ENCODE data around the gene WDR93.

WDR93 gene

DNA sequence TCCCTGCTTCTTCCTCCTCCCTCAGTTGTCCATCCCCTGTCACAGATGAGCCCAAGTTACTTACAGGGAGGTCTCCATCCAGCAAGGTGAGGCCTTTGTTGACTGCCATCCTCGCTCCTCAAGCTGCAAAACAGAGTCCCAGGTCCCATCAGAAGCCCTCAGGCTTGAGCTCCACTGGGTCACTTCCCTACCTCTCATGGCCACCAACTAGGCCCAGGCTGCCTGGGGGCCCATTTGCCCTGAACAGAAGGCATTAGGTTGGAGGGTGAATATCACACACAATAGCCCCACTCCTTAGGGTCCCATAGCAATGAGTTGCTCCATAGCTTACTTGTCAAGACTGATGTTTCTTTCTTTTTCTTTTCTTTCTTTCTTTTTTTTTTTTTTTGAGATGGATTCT, 13.2 kb upstream of the WDR93 start (continued):
- TF ChIP-seq, protein P1, sequence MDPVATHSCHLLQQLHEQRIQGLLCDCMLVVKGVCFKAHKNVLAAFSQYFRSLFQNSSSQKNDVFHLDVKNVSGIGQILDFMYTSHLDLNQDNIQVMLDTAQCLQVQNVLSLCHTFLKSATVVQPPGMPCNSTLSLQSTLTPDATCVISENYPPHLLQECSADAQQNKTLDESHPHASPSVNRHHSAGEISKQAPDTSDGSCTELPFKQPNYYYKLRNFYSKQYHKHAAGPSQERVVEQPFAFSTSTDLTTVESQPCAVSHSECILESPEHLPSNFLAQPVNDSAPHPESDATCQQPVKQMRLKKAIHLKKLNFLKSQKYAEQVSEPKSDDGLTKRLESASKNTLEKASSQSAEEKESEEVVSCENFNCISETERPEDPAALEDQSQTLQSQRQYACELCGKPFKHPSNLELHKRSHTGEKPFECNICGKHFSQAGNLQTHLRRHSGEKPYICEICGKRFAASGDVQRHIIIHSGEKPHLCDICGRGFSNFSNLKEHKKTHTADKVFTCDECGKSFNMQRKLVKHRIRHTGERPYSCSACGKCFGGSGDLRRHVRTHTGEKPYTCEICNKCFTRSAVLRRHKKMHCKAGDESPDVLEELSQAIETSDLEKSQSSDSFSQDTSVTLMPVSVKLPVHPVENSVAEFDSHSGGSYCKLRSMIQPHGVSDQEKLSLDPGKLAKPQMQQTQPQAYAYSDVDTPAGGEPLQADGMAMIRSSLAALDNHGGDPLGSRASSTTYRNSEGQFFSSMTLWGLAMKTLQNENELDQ (tag by site-specific recombination; IDR thresholded peaks at IDR 0.05; ENCODE audit: low read depth), result no peak
- no peak for TF ChIP-seq ZNF623 (tag by site-specific recombination; IDR thresholded peaks at IDR 0.05)
- TF ChIP-seq, protein P2, sequence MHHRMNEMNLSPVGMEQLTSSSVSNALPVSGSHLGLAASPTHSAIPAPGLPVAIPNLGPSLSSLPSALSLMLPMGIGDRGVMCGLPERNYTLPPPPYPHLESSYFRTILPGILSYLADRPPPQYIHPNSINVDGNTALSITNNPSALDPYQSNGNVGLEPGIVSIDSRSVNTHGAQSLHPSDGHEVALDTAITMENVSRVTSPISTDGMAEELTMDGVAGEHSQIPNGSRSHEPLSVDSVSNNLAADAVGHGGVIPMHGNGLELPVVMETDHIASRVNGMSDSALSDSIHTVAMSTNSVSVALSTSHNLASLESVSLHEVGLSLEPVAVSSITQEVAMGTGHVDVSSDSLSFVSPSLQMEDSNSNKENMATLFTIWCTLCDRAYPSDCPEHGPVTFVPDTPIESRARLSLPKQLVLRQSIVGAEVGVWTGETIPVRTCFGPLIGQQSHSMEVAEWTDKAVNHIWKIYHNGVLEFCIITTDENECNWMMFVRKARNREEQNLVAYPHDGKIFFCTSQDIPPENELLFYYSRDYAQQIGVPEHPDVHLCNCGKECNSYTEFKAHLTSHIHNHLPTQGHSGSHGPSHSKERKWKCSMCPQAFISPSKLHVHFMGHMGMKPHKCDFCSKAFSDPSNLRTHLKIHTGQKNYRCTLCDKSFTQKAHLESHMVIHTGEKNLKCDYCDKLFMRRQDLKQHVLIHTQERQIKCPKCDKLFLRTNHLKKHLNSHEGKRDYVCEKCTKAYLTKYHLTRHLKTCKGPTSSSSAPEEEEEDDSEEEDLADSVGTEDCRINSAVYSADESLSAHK (tag by site-specific recombination; IDR thresholded peaks at IDR 0.05), result no peak
- no peak for TF ChIP-seq ZNF24 (tag by site-specific recombination; IDR thresholded peaks at IDR 0.05)

DNA sequence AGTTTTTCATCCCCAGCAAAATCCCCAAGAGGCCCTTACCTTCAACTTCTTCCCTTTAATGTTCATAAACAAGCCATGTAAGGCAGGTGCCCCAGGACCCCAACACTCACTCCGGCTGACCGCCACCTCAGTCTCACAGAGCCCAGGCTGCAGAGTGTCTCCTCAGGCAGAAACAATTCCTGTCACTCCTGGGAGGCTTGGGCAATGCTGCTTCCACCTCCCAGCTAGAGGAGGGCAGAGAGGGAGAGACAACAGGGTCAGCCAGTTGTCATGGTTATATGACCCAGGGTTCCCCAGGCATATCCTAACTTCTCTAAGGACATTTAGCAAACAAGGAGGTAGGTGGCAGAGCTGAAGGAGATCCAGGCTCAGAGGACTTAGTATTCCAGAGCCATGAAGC, 11.4 kb upstream of the WDR93 start, which contains the start of gene PLIN1:
Gene PLIN1, minus strand, starts transcription at position 156 of the 400 bp plus-strand sequence. CDS start 1,878 bp downstream, outside the sequence.
- POLR2A ChIA-PET, result no interaction called here
- Histone ChIP-seq H3K9me3 (ENCODE audit: control insufficient read depth, insufficient read depth, low read depth, low read length) (no peaks in the 10 kb centered on the region), H3K4me3 (ENCODE audit: low read depth, low read length) (no peak within 1 kb of the TSS), H3K36me3 (ENCODE audit: control insufficient read depth in 2 of 2, insufficient read depth in 1 of 2, low read length in 2 of 2) (peaks cover 6 to 18% of the 10 kb centered on the region in 2 experiments), H3K4me1 (ENCODE audit: control insufficient read depth, insufficient read depth, low read length) (no peaks in the 10 kb centered on the region), H3K27ac (ENCODE audit: extremely low read depth, low read depth, low read length) (no peak within 1 kb of the TSS)
- CTCF ChIA-PET, result no interaction called here
- no peak for TF ChIP-seq ZNF600 (tag by site-specific recombination; IDR thresholded peaks at IDR 0.05)
- TF ChIP-seq ZBTB1 (tag by site-specific recombination; IDR thresholded peaks at IDR 0.05), result no peak
- TF ChIP-seq ZNF175 (tag by site-specific recombination; IDR thresholded peaks at IDR 0.05), result no peak

DNA sequence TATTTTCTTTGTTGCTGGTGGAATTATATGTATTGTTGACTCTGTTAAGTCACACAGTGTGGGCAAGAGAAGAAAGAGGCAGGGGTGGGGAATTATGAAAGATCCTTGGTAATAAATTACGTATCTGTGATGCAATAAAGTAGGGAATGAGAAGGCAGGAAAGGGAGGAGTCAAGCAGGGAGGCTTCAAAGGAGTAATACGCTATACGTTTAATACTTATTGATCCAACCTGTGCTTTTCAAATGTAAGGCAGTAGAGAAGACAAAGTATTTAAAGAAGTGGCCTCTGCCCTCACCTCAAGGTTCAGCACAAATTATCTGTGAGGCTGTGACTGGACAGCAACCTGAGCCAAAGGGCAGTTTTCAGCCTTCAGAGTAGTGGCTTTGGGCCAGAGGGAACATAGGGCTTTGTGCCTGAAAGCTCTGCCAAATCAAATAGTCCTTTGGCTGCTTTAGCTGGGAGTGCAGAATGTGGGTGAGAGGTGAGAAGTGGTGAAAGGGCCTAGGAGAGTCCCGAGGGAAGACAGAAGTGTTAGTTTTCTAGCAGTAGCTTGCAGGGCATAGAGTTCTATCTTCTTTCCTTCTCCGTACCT, 10.2 kb upstream of the WDR93 start:
- ChIA-PET POLR2A (no interaction called here), CTCF (no interaction called here)
- peaks cover 15 to 25% of the 10 kb centered on the region in 2 experiments for H3K36me3 ChIP-seq (ENCODE audit: control insufficient read depth in 2 of 2, insufficient read depth in 1 of 2, low read length in 2 of 2)
- H3K4me3 ChIP-seq (ENCODE audit: low read depth, low read length), result no peak overlapping the region
- no peak for TF ChIP-seq KLF10 (tag by site-specific recombination; IDR thresholded peaks at IDR 0.05)
- TF ChIP-seq ZNF600 (tag by site-specific recombination; IDR thresholded peaks at IDR 0.05), result no peak
- TF ChIP-seq, protein P3, sequence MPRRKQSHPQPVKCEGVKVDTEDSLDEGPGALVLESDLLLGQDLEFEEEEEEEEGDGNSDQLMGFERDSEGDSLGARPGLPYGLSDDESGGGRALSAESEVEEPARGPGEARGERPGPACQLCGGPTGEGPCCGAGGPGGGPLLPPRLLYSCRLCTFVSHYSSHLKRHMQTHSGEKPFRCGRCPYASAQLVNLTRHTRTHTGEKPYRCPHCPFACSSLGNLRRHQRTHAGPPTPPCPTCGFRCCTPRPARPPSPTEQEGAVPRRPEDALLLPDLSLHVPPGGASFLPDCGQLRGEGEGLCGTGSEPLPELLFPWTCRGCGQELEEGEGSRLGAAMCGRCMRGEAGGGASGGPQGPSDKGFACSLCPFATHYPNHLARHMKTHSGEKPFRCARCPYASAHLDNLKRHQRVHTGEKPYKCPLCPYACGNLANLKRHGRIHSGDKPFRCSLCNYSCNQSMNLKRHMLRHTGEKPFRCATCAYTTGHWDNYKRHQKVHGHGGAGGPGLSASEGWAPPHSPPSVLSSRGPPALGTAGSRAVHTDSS (tag by site-specific recombination; IDR thresholded peaks at IDR 0.05), result no peak
- TF ChIP-seq, protein P4, sequence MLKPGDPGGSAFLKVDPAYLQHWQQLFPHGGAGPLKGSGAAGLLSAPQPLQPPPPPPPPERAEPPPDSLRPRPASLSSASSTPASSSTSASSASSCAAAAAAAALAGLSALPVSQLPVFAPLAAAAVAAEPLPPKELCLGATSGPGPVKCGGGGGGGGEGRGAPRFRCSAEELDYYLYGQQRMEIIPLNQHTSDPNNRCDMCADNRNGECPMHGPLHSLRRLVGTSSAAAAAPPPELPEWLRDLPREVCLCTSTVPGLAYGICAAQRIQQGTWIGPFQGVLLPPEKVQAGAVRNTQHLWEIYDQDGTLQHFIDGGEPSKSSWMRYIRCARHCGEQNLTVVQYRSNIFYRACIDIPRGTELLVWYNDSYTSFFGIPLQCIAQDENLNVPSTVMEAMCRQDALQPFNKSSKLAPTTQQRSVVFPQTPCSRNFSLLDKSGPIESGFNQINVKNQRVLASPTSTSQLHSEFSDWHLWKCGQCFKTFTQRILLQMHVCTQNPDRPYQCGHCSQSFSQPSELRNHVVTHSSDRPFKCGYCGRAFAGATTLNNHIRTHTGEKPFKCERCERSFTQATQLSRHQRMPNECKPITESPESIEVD (tag by site-specific recombination; IDR thresholded peaks at IDR 0.05), result no peak
- TF ChIP-seq ZNF791 (tag by site-specific recombination; IDR thresholded peaks at IDR 0.05), result no peak
- 0 out of 2 replicates have a peak, but pooled peaks have one; percentile 10 for TF ChIP-seq ZNF629 (tag by site-specific recombination; IDR thresholded peaks at IDR 0.05)
- TF ChIP-seq ZNF785 (tag by site-specific recombination; IDR thresholded peaks at IDR 0.05), result no peak
- H3K9me3 ChIP-seq (ENCODE audit: control insufficient read depth, insufficient read depth, low read depth, low read length), result no peaks in the 10 kb centered on the region
- H3K4me1 ChIP-seq (ENCODE audit: control insufficient read depth, insufficient read depth, low read length), result no peaks in the 10 kb centered on the region
- no peak overlapping the region for H3K27ac ChIP-seq (ENCODE audit: extremely low read depth, low read depth, low read length)
